Esophagus squamous epithelium (tissue), 5 donors: ENCODE results near the gene PRKN. TPM values are rescaled to one million over a fixed set of nuclear protein-coding genes. Genes with fewer than 3 reads are reported as not detected.
"Not testable (repeated sequence)": the region's sequence is repeated elsewhere in the genome, so short reads cannot be mapped to it uniquely, and the experiment has no call there.

Experiments
- DNase-seq: peaks from one replicate; lab custom pipeline; 2025; lab: John Stamatoyannopoulos, UW
- H3K27ac ChIP-seq, 4 donors: fragments of 200-600 bp; sonication (generic); one replicate each; pipeline ENCODE4 v1.5.1; 2016 to 2019; ENCODE audit warnings: mild to moderate bottlenecking in 1 of 4
- H3K27me3 ChIP-seq, 4 donors: fragments of 200-600 bp; sonication (generic); 1 replicate in 3 of 4; 2 replicates in 1 of 4; pipeline versions ENCODE4 v1.5.1 to v1.6.0; 2017 to 2021; ENCODE audit warnings: antibody characterized with exemption in 1 of 4
- H3K36me3 ChIP-seq, 3 donors: fragments of 200-600 bp; sonication (generic); one replicate each; pipeline ENCODE4 v1.5.1; 2016 to 2019
- H3K4me1 ChIP-seq, 3 donors: fragments of 200-600 bp; sonication (generic); one replicate each; pipeline ENCODE4 v1.5.1; 2017 to 2019
- H3K4me3 ChIP-seq, 4 donors: fragments of 200-600 bp; sonication (generic); 1 replicate in 3 of 4; 2 replicates in 1 of 4; pipeline ENCODE4 v1.5.1; 2016 to 2019; ENCODE audit warnings: mild to moderate bottlenecking in 2 of 4, moderate library complexity in 1 of 4
- H3K9me3 ChIP-seq, 3 donors: fragments of 200-600 bp; sonication (generic); one replicate each; pipeline ENCODE4 v1.5.1; 2016 to 2019
- CTCF ChIP-seq, 6 experiments: fragments of 450-650 bp in 4 of 6; fragments of 200-600 bp in 2 of 6; sonication (generic) in 2 of 6; IDR thresholded peaks; one replicate each; pipeline ENCODE4 v1.5.1; 2016 to 2019; ENCODE audit warnings: antibody characterized with exemption in 6 of 6, mild to moderate bottlenecking in 4 of 6, moderate library complexity in 4 of 6
- POLR2A ChIP-seq, 4 donors: fragments of 450-650 bp; IDR thresholded peaks; one replicate each; pipeline ENCODE4 v1.6.1; 2017; ENCODE audit warnings: antibody characterized with exemption in 4 of 4, mild to moderate bottlenecking in 4 of 4, moderate library complexity in 3 of 4
- WGBS, 2 donors: methylation state at CpG; one replicate each; pipeline ENCODE4 v1.1.5; 2018; 5-methylcytosine and 5-hydroxymethylcytosine counted together
- intact Hi-C: fragments of 100-400 bp; cut with DNase I; formaldehyde crosslinking; loops from one replicate; pipeline ENCODE4 v1.15.0; 2022
- total RNA-seq, 4 donors: library from RNA; depleted of rRNA; stranded (reverse); fragments of >200 nt; gene quantifications; one replicate each; pipeline ENCODE4 v1.1.0, GENCODE V29; 2016
- donor health status: DM: yes; HTN: yes; CAD: no.

Gene PRKN
- total RNA-seq, 4 donors from 2014 or later: 0.70 to 5.5 (median 2.2) TPM

GRCh38 chr6:161336479-161336878, 1391.1 kb downstream of the PRKN start:
- WGBS, 2 donors: 75 to 91% methylated on average over 1 of the region's 1 CpG
- H3K27me3 ChIP-seq: no peaks in the 10 kb centered on the region
- H3K27ac ChIP-seq: no peak overlapping the region
- peaks cover 0 to 1% (median 0%) of the 10 kb centered on the region in 3 donors for H3K4me1 ChIP-seq
- no peak for TF ChIP-seq POLR2A (IDR thresholded peaks at IDR 0.05)
- TF ChIP-seq CTCF (IDR thresholded peaks at IDR 0.05): no peak
- H3K4me3 ChIP-seq: no peak overlapping the region
- no peak for DNase-seq
- H3K9me3 ChIP-seq: no peaks in the 10 kb centered on the region
- no peaks in the 10 kb centered on the region for H3K36me3 ChIP-seq
- intact Hi-C loops: no loop called here

- TF ChIP-seq CTCF (IDR thresholded peaks at IDR 0.05) (no peak), POLR2A (IDR thresholded peaks at IDR 0.05) (no peak)
- H3K4me1 ChIP-seq: peaks cover 0 to 8% (median 0%) of the 10 kb centered on the region in 3 donors
- WGBS, 2 donors: 73 to 89% methylated on average over 8 of the region's 8 CpGs
- no peak for DNase-seq
- no peak overlapping the region for H3K4me3 ChIP-seq
- no peaks in the 10 kb centered on the region for H3K36me3 ChIP-seq
- H3K27ac ChIP-seq: no peak overlapping the region
- H3K27me3 ChIP-seq: no peaks in the 10 kb centered on the region
- intact Hi-C loops: no loop called here
- H3K9me3 ChIP-seq: no peaks in the 10 kb centered on the region
Observed at GRCh38 chr6:161333410-161333809, 1394.2 kb downstream of the PRKN start.

- 34 to 37% methylated on average over 4 of the region's 4 CpGs for WGBS, 2 donors
- Histone ChIP-seq H3K9me3 (peaks cover 0 to 11% (median 0%) of the 10 kb centered on the region in 3 donors), H3K27ac (peak overlapping the region; percentile 10 to 75 (median 65))
- DNase-seq, H3K36me3 ChIP-seq, H3K4me1 ChIP-seq, intact Hi-C loops, H3K4me3 ChIP-seq, H3K27me3 ChIP-seq: not testable (repeated sequence)
Observed at GRCh38 chr6:161331402-161332081, 1396.0 kb downstream of the PRKN start.

GRCh38 chr6:161327360-161327953, 1400.1 kb downstream of the PRKN start:
- intact Hi-C loops: no loop called here
- peaks cover 0 to 11% (median 0%) of the 10 kb centered on the region in 3 donors for H3K9me3 ChIP-seq
- H3K27me3 ChIP-seq: no peaks in the 10 kb centered on the region
- 86 to 92% methylated on average over 4 of the region's 4 CpGs for WGBS, 2 donors
- H3K36me3 ChIP-seq: no peaks in the 10 kb centered on the region
- no peak overlapping the region for H3K27ac ChIP-seq
- peaks cover 0 to 8% (median 0%) of the 10 kb centered on the region in 3 donors for H3K4me1 ChIP-seq
- no peak for DNase-seq
- TF ChIP-seq POLR2A (IDR thresholded peaks at IDR 0.05): no peak
- H3K4me3 ChIP-seq: no peak overlapping the region

GRCh38 chr6:161319231-161319630, 1408.3 kb downstream of the PRKN start:
- intact Hi-C loops: no loop called here
- Histone ChIP-seq H3K4me1 (no peaks in the 10 kb centered on the region), H3K36me3 (no peaks in the 10 kb centered on the region), H3K4me3 (no peak overlapping the region), H3K27me3 (no peaks in the 10 kb centered on the region), H3K27ac (no peak overlapping the region), H3K9me3 (peaks cover 0 to 15% (median 3%) of the 10 kb centered on the region in 3 donors)
- WGBS, 2 donors: 69 to 70% methylated on average over 2 of the region's 2 CpGs
- no peak for TF ChIP-seq CTCF (IDR thresholded peaks at IDR 0.05)
- TF ChIP-seq POLR2A (IDR thresholded peaks at IDR 0.05): no peak
- no peak for DNase-seq

- TF ChIP-seq CTCF (IDR thresholded peaks at IDR 0.05): no peak
- TF ChIP-seq POLR2A (IDR thresholded peaks at IDR 0.05): no peak
- intact Hi-C loops: no loop called here
- peaks cover 0 to 15% (median 3%) of the 10 kb centered on the region in 3 donors for H3K9me3 ChIP-seq
- no peak overlapping the region for H3K27ac ChIP-seq
- no peak overlapping the region for H3K4me3 ChIP-seq
- no peaks in the 10 kb centered on the region for H3K27me3 ChIP-seq
- no peaks in the 10 kb centered on the region for H3K36me3 ChIP-seq
- 49 to 79% methylated on average over 6 of the region's 6 CpGs for WGBS, 2 donors
- no peaks in the 10 kb centered on the region for H3K4me1 ChIP-seq
- DNase-seq: no peak
Observed at GRCh38 chr6:161318456-161318855, 1409.1 kb downstream of the PRKN start.
